ENCODE results near the gene TRIP12.

GRCh38 chr2:229910832-229911412, 10.9 kb downstream of the TRIP12 start:
- no peak for TF ChIP-seq MEF2A (IDR thresholded peaks at IDR 0.05; ENCODE audit: borderline replicate concordance, low read depth)
- TF ChIP-seq NRF1 (IDR thresholded peaks at IDR 0.05; ENCODE audit: low read depth, low read length) = no peak
- peak; percentile 49 for TF ChIP-seq CTCF (IDR thresholded peaks at IDR 0.05)
- no peak for TF ChIP-seq MAX (IDR thresholded peaks at IDR 0.05; ENCODE audit: low read depth)
- no peak for TF ChIP-seq REST (IDR thresholded peaks at IDR 0.05; ENCODE audit: low read depth, low read length)
- TF ChIP-seq RAD21 (IDR thresholded peaks at IDR 0.05; ENCODE audit: low read length) = peak; percentile 34
- TF ChIP-seq TEAD4 (IDR thresholded peaks at IDR 0.05; ENCODE audit: borderline replicate concordance, insufficient read depth) = no peak
- no peak for TF ChIP-seq SMC3 (IDR thresholded peaks at IDR 0.05; ENCODE audit: low read depth, low read length)
- no peak for TF ChIP-seq YY1 (IDR thresholded peaks at IDR 0.05; ENCODE audit: low read depth)
- TF ChIP-seq USF1 (IDR thresholded peaks at IDR 0.05; ENCODE audit: borderline replicate concordance, low read depth) = no peak

Data from SK-N-SH (cell line).